Neural progenitor cell (in vitro differentiated cells): Measurements from ENCODE around the gene GKN2.

Experiments
- CTCF ChIP-seq: fragments of 200-600 bp; sonication (generic); IDR thresholded peaks from 2 replicates; pipeline ENCODE4 v1.5.1; 2017; ENCODE audit warnings: antibody characterized with exemption, mild to moderate bottlenecking
- EZH2 ChIP-seq: fragments of 200-600 bp; sonication (generic); IDR thresholded peaks from 2 replicates; pipeline ENCODE4 v1.6.1; 2017; ENCODE audit warnings: antibody characterized with exemption, mild to moderate bottlenecking, moderate library complexity
- EZH2phosphoT487 ChIP-seq: fragments of 200-600 bp; sonication (generic); IDR thresholded peaks from 2 replicates; pipeline ENCODE4 v1.6.1; 2017; ENCODE audit warnings: antibody characterized with exemption

- TF ChIP-seq CTCF (no peak), EZH2 (no peak), EZH2phosphoT487 (no peak)
Measured at GRCh38 chr2:68997401-68997800, 44.7 kb upstream of the GKN2 start.
